ENCODE measurements around the gene DIABLO. TPM values are rescaled to one million over a fixed set of nuclear protein-coding genes. Genes with fewer than 3 reads are reported as not detected.

The DIABLO gene
- total and polyA plus RNA-seq, 9 of the 15 experiments (the other 6 are each of a cell fraction or from before 2014, with no cell fraction given): 37.3 to 101 (median 80.1) TPM

- TF ChIP-seq, protein P1, sequence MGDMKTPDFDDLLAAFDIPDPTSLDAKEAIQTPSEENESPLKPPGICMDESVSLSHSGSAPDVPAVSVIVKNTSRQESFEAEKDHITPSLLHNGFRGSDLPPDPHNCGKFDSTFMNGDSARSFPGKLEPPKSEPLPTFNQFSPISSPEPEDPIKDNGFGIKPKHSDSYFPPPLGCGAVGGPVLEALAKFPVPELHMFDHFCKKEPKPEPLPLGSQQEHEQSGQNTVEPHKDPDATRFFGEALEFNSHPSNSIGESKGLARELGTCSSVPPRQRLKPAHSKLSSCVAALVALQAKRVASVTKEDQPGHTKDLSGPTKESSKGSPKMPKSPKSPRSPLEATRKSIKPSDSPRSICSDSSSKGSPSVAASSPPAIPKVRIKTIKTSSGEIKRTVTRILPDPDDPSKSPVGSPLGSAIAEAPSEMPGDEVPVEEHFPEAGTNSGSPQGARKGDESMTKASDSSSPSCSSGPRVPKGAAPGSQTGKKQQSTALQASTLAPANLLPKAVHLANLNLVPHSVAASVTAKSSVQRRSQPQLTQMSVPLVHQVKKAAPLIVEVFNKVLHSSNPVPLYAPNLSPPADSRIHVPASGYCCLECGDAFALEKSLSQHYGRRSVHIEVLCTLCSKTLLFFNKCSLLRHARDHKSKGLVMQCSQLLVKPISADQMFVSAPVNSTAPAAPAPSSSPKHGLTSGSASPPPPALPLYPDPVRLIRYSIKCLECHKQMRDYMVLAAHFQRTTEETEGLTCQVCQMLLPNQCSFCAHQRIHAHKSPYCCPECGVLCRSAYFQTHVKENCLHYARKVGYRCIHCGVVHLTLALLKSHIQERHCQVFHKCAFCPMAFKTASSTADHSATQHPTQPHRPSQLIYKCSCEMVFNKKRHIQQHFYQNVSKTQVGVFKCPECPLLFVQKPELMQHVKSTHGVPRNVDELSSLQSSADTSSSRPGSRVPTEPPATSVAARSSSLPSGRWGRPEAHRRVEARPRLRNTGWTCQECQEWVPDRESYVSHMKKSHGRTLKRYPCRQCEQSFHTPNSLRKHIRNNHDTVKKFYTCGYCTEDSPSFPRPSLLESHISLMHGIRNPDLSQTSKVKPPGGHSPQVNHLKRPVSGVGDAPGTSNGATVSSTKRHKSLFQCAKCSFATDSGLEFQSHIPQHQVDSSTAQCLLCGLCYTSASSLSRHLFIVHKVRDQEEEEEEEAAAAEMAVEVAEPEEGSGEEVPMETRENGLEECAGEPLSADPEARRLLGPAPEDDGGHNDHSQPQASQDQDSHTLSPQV (IDR thresholded peaks at IDR 0.05): peak; percentile 27; the same call in 1 of the 2 replicates
- TF ChIP-seq RCOR1 (IDR thresholded peaks at IDR 0.05; ENCODE audit: borderline replicate concordance in 1 of 2, low read depth in 2 of 2, low read length in 2 of 2) (0 out of 4 replicates have a peak, but pooled peaks of 1 of the 2 experiments have one; percentile 30), ZNF384 (IDR thresholded peaks at IDR 0.05; ENCODE audit: low read depth, low read length) (no peak), JUN (IDR thresholded peaks at IDR 0.05; ENCODE audit: borderline replicate concordance, low read depth, low read length) (no peak), JUN (CRISPR knock-in tag; IDR thresholded peaks at IDR 0.05; ENCODE audit: borderline replicate concordance) (no peak), DNMT1 (IDR thresholded peaks at IDR 0.05) (no peak), DMBX1 (CRISPR knock-in tag; IDR thresholded peaks at IDR 0.05; ENCODE audit: borderline replicate concordance) (no peak), SMAD1 (IDR thresholded peaks at IDR 0.05; ENCODE audit: low read depth, low read length, partially characterized antibody) (no peak), LEF1 (IDR thresholded peaks at IDR 0.05) (no peak), TCF3 (CRISPR knock-in tag; IDR thresholded peaks at IDR 0.05) (no peak), RB1 (IDR thresholded peaks at IDR 0.05; ENCODE audit: low read depth) (peak; percentile 72; the same call in 1 of the 2 replicates), SP1 (CRISPR knock-in tag; IDR thresholded peaks at IDR 0.05) (peak; percentile 55; the same call in 1 of the 2 replicates), IRF1 (CRISPR knock-in tag; IDR thresholded peaks at IDR 0.05; ENCODE audit: borderline replicate concordance) (no peak), PTBP1 (IDR thresholded peaks at IDR 0.05; ENCODE audit: low read depth, low read length) (no peak), SRF (CRISPR knock-in tag; IDR thresholded peaks at IDR 0.05) (no peak), ZZZ3 (IDR thresholded peaks at IDR 0.05) (no peak), PRDM10 (IDR thresholded peaks at IDR 0.05; ENCODE audit: partially characterized antibody) (no peak), KLF6 (CRISPR knock-in tag; IDR thresholded peaks at IDR 0.05; ENCODE audit: borderline replicate concordance) (no peak)
Observed at GRCh38 chr12:122203301-122204166, 22.3 kb downstream of the DIABLO start, which contains the start of gene B3GNT4 (continued).
